HG03457 (cell line): Measurements from ENCODE around the gene DIAPH2.

Source experiments
- ATAC-seq: cut with Tn5 transposase; IDR thresholded peaks from one replicate; pipeline ENCODE4 v1.9.1; 2021; ENCODE audit warnings: moderate number of reproducible peaks; ENCODE audit not compliant: unreplicated experiment

Gene DIAPH2

DNA sequence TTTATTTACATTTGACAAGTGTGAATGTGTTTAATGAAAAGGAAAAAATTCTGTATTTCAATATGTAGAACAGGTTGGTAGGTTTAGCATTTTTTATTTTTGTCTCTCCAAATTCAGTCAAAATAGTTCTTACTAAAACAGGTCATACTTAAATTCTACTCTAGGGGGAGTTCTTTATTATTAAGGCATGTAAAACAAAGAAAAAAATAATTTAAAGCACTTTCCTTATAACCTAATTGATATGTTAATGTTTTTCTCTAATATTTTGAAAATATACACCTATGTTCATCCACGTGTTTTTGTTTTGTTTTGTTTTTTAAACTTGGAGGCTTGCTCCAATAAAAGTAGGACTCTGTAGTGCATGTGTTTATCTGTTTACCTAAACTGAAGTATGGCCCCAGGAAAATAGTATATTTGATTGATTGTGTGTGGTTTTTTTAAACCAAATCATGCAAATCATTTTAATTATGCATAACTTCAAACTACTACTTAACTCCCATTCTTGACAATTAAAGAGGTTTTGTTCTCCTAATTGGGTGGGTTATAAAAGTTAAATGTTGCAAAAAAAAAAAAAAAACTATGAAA lies 761.7 kb downstream of the DIAPH2 start:
- no peak for ATAC-seq

GRCh38 chrX:97447306-97447705 lies 762.7 kb downstream of the DIAPH2 start:
- no peak for ATAC-seq

- peak; percentile 63 for ATAC-seq
Observed at GRCh38 chrX:97452283-97452682, 767.6 kb downstream of the DIAPH2 start.

GRCh38 chrX:97461763-97462162 lies 777.1 kb downstream of the DIAPH2 start:
- no peak for ATAC-seq

GRCh38 chrX:97471071-97471470 lies 786.4 kb downstream of the DIAPH2 start:
- ATAC-seq, result no peak

GRCh38 chrX:97474933-97475332 lies 790.3 kb downstream of the DIAPH2 start:
- no peak for ATAC-seq

DNA sequence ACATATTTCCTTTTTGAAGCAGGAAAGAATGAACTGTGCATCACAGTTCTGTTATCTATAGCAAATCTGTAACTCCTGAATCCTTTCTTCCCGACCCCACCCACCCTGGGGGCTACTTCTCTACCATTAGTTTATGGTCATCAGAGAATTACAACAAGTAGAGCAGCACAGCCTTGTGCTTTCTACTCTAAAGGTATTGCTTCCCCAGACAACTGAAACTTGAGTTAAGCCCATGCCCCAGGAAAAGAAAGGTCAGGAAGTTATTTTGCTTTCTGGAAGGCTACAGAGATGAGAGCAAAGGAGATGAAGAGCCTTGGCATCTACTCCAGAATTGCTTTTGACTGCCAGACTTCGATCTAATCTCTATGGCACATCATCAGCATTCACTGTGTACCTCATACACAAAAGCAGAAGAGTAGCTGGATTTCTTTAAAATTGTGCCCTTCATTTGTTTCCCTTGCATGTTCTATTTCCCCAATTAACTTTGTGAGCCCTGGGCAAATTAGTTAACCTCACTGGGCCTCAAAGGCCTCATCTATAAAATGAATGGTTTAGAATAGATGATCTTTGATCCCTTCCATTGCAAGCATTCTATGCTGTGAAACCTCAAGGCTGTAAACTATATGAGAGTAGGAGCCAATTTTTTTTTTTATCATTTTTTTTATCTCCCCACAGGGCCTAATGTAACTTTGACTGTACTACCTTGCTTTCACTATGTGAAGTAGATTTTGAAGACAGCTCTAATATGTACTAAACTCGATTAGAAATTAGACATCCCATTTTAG lies 794.7 kb downstream of the DIAPH2 start:
- no peak for ATAC-seq

DNA sequence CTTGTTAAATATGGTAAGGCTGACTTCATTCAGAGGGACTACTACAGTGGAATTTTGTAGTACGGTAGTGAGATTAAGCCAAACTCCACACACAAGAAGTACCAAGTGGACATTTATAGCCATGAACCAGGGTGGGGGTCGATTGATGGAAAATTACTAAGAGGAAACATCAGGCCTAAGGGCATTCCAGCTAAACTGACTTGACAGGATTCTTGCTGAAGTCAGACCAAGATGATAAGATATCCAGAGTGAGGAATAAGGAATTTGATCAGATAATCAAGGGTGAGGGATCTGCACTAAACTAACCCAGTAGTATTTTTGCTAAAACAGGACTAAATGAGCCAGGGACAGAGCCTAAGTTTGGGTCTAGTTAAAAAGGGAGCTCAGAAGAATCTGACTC lies 796.6 kb downstream of the DIAPH2 start:
- ATAC-seq, result no peak

- ATAC-seq, result no peak
Observed at GRCh38 chrX:97482666-97483300, 798.1 kb downstream of the DIAPH2 start.

DNA sequence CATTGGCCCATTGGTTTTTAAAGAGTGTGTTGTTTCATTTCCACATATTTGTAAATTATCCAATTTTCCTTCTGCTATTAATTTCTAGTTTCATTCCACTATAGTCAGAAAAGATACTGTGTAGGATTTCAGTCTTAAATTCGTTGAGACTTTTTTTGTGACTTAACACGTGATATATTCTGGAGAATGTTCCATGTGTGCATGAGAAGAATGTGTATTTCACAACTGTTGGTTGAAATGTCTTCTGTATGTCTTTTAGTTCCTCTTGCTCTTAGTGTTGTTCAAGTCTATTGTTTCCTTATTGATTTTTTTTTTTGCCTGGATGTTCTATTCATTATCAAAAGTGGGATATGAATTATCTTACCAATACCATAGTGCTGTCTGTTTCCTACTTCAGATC lies 806.0 kb downstream of the DIAPH2 start:
- no peak for ATAC-seq

GRCh38 chrX:97494756-97495372 lies 810.2 kb downstream of the DIAPH2 start:
- peak; percentile 81 for ATAC-seq

DNA sequence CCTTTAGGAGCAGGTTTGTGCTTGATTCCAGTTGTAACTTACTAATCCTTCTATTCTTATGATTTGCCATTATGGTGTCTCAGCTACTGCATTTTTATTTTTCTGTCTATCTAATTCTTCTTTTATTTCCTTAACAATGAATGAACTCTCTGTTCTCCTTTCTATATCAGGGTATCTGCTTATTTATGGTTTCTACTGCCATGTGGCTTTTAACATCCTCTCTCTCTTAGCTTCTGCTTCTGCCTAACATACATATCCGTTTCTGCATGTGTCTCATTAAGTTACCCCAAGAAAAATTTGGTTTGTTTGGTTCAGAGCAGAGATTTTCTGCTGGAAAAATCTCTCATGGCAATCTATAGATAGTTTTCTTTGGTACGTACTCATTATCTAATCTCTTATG lies 813.5 kb downstream of the DIAPH2 start:
- no peak for ATAC-seq

GRCh38 chrX:97504431-97504830 lies 819.8 kb downstream of the DIAPH2 start:
- ATAC-seq, result no peak

- ATAC-seq, result no peak
Observed at GRCh38 chrX:97517763-97518162, 833.1 kb downstream of the DIAPH2 start.

DNA sequence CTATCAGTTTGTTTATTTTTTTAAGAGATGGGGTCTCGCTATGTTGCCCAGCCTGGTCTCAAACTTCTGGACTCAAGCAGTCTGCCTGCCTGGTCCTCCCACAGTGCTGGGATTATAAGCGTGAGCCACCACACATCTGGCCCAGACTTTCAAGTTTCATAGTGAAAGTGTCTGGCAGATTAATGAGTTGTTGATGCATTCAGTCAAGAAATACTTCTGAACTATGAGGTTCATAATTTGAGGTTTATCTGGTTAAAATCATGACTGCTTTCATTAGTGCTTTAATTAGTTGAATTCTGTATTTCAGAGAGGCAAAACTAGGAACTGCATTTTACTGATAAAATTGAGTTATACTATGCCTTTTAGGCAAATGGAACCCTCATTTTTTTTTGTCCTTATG lies 837.7 kb downstream of the DIAPH2 start:
- ATAC-seq, result no peak

DNA sequence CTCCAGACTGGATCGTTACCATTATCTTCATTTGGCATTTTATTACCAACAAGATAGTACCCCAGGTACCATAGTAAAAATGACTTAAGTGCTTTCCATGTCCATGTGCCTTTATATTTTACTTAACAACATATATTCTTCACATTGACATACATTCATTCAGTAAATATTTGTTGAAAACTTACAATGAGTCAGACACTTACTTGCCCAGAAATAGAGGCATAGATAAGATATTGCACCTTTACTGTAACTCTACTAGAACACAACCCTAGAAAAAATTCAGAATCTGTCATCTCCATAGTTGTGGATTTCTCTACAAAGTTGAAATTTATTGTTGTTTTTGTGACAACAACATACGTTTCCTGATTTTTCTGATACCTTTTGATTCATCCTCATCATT lies 839.7 kb downstream of the DIAPH2 start:
- ATAC-seq, result no peak

- no peak for ATAC-seq
Observed at GRCh38 chrX:97524997-97525396, 840.4 kb downstream of the DIAPH2 start.

DNA sequence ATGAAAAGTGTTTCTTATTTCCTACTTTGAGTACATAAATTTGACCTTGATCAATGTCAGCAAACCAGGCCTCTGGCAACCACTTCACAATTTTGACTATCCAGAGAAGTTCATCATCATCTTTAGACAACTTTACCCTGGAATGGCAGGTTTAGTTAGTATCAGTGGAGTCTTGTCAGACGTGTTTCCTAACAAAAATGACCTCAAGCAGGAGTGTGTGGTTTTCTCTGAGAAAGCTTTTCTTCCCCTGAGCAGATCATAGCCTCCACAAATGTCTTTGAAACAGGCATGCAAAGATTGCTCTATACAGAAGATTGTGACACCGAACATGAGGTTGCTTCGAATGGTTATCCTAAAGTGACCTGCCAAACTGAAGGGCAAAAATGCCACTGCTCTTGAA lies 841.3 kb downstream of the DIAPH2 start:
- ATAC-seq, result no peak

DNA sequence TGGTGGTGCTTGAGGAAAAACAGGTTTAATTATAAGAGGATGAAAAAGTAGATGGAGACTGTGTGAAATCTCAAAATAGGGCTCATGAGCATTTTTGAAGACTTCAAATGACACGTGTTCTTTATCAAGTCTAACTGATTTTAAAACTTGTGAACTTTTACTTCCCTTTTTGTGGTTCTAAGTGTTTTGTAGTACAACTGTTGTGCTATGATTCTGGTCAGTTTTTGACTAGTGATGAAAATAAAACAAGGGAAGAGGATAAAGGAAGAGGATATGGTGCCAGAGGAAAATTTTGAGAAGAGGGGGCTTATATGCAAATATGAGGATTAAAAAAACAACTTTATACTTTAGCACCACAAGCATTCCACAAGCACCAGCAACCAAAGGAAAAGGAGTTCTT lies 843.1 kb downstream of the DIAPH2 start:
- ATAC-seq, result no peak

- no peak for ATAC-seq
Observed at GRCh38 chrX:97529536-97530200, 845.0 kb downstream of the DIAPH2 start.

- no peak for ATAC-seq
Observed at GRCh38 chrX:97531825-97532224, 847.2 kb downstream of the DIAPH2 start.
